Tibial nerve (tissue), 4 donors: Measurements from ENCODE around the gene TTC9C.

ENCODE experiments used
- EP300 ChIP-seq, 2 donors: sonication (generic); formaldehyde crosslinking; IDR thresholded peaks; one replicate each; pipeline ENCODE4 v1.6.1; 2017; ENCODE audit warnings: antibody characterized with exemption in 2 of 2, mild to moderate bottlenecking in 1 of 2
- POLR2A ChIP-seq, 2 donors: fragments of 450-650 bp; IDR thresholded peaks; one replicate each; pipeline ENCODE4 v1.6.1; 2017; ENCODE audit warnings: antibody characterized with exemption in 2 of 2, mild to moderate bottlenecking in 2 of 2, moderate library complexity in 2 of 2
- TF ChIP-seq, protein P1 (sequence below), 5 experiments: fragments of 200-600 bp in 3 of 5; fragments of 450-650 bp in 2 of 5; sonication (generic) in 3 of 5; IDR thresholded peaks; one replicate each; pipeline ENCODE4 v1.5.1; 2016 to 2019; ENCODE audit warnings: antibody characterized with exemption in 5 of 5, mild to moderate bottlenecking in 3 of 5, moderate library complexity in 2 of 5

GRCh38 chr11:62715150-62716130 is 12.8 kb upstream of the TTC9C start:
- no peak for TF ChIP-seq POLR2A (IDR thresholded peaks at IDR 0.05)
- TF ChIP-seq, protein P1, sequence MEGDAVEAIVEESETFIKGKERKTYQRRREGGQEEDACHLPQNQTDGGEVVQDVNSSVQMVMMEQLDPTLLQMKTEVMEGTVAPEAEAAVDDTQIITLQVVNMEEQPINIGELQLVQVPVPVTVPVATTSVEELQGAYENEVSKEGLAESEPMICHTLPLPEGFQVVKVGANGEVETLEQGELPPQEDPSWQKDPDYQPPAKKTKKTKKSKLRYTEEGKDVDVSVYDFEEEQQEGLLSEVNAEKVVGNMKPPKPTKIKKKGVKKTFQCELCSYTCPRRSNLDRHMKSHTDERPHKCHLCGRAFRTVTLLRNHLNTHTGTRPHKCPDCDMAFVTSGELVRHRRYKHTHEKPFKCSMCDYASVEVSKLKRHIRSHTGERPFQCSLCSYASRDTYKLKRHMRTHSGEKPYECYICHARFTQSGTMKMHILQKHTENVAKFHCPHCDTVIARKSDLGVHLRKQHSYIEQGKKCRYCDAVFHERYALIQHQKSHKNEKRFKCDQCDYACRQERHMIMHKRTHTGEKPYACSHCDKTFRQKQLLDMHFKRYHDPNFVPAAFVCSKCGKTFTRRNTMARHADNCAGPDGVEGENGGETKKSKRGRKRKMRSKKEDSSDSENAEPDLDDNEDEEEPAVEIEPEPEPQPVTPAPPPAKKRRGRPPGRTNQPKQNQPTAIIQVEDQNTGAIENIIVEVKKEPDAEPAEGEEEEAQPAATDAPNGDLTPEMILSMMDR (IDR thresholded peaks at IDR 0.05): no peak
- TF ChIP-seq EP300 (IDR thresholded peaks at IDR 0.05): no peak
